GM23248 (cell line): ENCODE results near the gene SHISAL2A. TPM values are rescaled to one million over a fixed set of nuclear protein-coding genes. Genes with fewer than 3 reads are reported as not detected.

Experiments used
- DNase-seq: peaks from one replicate; pipeline ENCODE4 v3.0.0-alpha.2; 2015
- H2AFZ ChIP-seq: fragments of 200-600 bp; sonication (generic); 2 replicates; pipeline ENCODE4 v1.6.1; 2016; ENCODE audit warnings: antibody characterized with exemption
- H3F3A ChIP-seq: fragments of 200-600 bp; sonication (generic); 2 replicates; pipeline ENCODE4 v1.6.1; 2016; ENCODE audit warnings: mild to moderate bottlenecking, antibody characterized with exemption, mixed run types; ENCODE audit not compliant: insufficient read depth
- H3K27ac ChIP-seq: fragments of 200-600 bp; sonication (generic); 2 replicates; pipeline ENCODE4 v1.5.1; 2016; ENCODE audit warnings: mild to moderate bottlenecking
- H3K27me3 ChIP-seq: fragments of 200-600 bp; sonication (generic); replicated peaks from 2 replicates; pipeline ENCODE4 v1.6.1; 2016; ENCODE audit warnings: mild to moderate bottlenecking; ENCODE audit not compliant: insufficient read depth
- H3K36me3 ChIP-seq: fragments of 200-600 bp; sonication (generic); 2 replicates; pipeline ENCODE4 v1.6.1; 2016; ENCODE audit warnings: low read depth, mild to moderate bottlenecking
- H3K4me1 ChIP-seq: fragments of 200-600 bp; sonication (generic); 2 replicates; pipeline ENCODE4 v1.6.1; 2016; ENCODE audit warnings: mild to moderate bottlenecking; ENCODE audit not compliant: insufficient read depth
- H3K4me2 ChIP-seq: fragments of 200-600 bp; sonication (generic); one replicate; pipeline ENCODE4 v1.6.1; 2016; ENCODE audit warnings: mild to moderate bottlenecking; ENCODE audit not compliant: unreplicated experiment
- H3K4me3 ChIP-seq: fragments of 200-600 bp; sonication (generic); 2 replicates; pipeline ENCODE4 v1.5.1; 2016; ENCODE audit warnings: mild to moderate bottlenecking
- H3K79me2 ChIP-seq: fragments of 200-600 bp; sonication (generic); 2 replicates; pipeline ENCODE4 v1.6.1; 2016; ENCODE audit warnings: mild to moderate bottlenecking; ENCODE audit not compliant: insufficient read depth
- H3K9ac ChIP-seq: fragments of 200-600 bp; sonication (generic); 2 replicates; pipeline ENCODE4 v1.6.1; 2016; ENCODE audit warnings: mild to moderate bottlenecking
- H3K9me2 ChIP-seq: fragments of 200-600 bp; sonication (generic); 2 replicates; pipeline ENCODE4 v1.6.1; 2016; ENCODE audit warnings: mixed run types, mild to moderate bottlenecking, moderate library complexity; ENCODE audit not compliant: insufficient read depth
- H3K9me3 ChIP-seq: fragments of 200-600 bp; sonication (generic); one replicate; pipeline ENCODE4 v1.6.1; 2017; ENCODE audit warnings: low read depth
- H4K20me1 ChIP-seq: fragments of 200-600 bp; sonication (generic); 2 replicates; pipeline ENCODE4 v1.6.0; 2016; ENCODE audit not compliant: insufficient read depth
- EZH2 ChIP-seq: fragments of 200-600 bp; sonication (generic); IDR thresholded peaks from 2 replicates; pipeline ENCODE4 v1.6.1; 2018; ENCODE audit warnings: antibody characterized with exemption, mild to moderate bottlenecking; ENCODE audit not compliant: insufficient read depth, poor library complexity, severe bottlenecking
- EZH2phosphoT487 ChIP-seq: fragments of 200-600 bp; sonication (generic); IDR thresholded peaks from 2 replicates; pipeline ENCODE4 v1.6.1; 2018; ENCODE audit warnings: antibody characterized with exemption, moderate library complexity, mild to moderate bottlenecking, low read depth; ENCODE audit not compliant: insufficient read depth
- WGBS, 2 experiments: methylation state at CpG; one replicate each; pipeline ENCODE4 v1.1.6; 2015 to 2017; ENCODE audit warnings: low lambda C conversion rate in 2 of 2, low coverage in 1 of 2; ENCODE audit errors: missing lambda C conversion rate in 2 of 2; 5-methylcytosine and 5-hydroxymethylcytosine counted together
- in situ Hi-C: fragments of 300-500 bp; cut with MboI; formaldehyde crosslinking; loops from 2 replicates; pipeline ENCODE4 v1.15.0; 2020
- polyA plus RNA-seq: library from polyadenylated mRNA; unstranded; fragments of >200 nt; fragmentation: Nextera tagmentation; extraction: Ambion mirVana; gene quantifications from 2 replicates; pipeline ENCODE4 v1.2.1, GENCODE V29; 2016
- total RNA-seq: library from RNA; depleted of rRNA; stranded (reverse); fragments of >200 nt; shearing (Covaris generic); gene quantifications from 2 replicates; pipeline ENCODE4 v1.2.3, GENCODE V29; 2014

SHISAL2A gene
- total and polyA plus RNA-seq, 2 experiments from 2014 or later: not detected

DNA sequence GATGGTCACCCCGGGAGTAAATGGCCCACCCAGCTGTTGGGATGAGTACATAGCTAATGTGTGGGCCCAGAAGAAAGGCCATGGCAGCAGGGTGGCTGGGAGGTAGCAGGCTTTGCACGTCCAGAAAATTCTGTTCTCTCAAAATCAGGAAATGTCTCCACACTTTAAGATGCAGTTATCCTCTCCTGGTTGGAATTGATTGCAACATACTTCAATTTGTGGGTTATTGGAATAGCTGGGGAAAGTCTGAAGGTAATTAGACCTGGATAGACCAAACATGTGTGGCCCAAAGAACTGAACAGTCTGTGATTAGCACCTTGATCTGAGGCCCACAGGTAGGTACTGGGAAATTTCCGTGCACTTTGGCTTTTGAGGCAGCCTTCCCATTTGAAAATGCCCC lies 35.0 kb downstream of the SHISAL2A start:
- Histone ChIP-seq H3K36me3 (no peaks in the 10 kb centered on the region), H3F3A (0 out of 2 replicates have a peak, but pooled peaks cover 12% of the 10 kb centered on the region), H3K4me2 (no peak overlapping the region), H3K27ac (no peak overlapping the region), H2AFZ (no peak overlapping the region), H4K20me1 (no peaks in the 10 kb centered on the region), H3K79me2 (no peaks in the 10 kb centered on the region), H3K27me3 (no peaks in the 10 kb centered on the region), H3K9ac (no peak overlapping the region), H3K9me3 (no peaks in the 10 kb centered on the region), H3K4me3 (no peak overlapping the region), H3K9me2 (no peaks in the 10 kb centered on the region), H3K4me1 (peaks cover 27% of the 10 kb centered on the region)
- WGBS, 2 experiments: 53 to 57% methylated on average over 3 of the region's 3 CpGs
- in situ Hi-C loops: no loop called here
- TF ChIP-seq EZH2phosphoT487: no peak
- no peak for TF ChIP-seq EZH2
- DNase-seq: no peak

- Histone ChIP-seq H3K27ac (peak overlapping the region; percentile 47), H3F3A (0 out of 2 replicates have a peak, but pooled peaks cover 12% of the 10 kb centered on the region)
Observed at GRCh38 chr1:52668711-52669110, 35.7 kb downstream of the SHISAL2A start.

GRCh38 chr1:52669696-52670095 lies 36.7 kb downstream of the SHISAL2A start:
- Histone ChIP-seq H3K4me3 (no peak overlapping the region), H3K9ac (no peak overlapping the region)

More at GRCh38 chr1:52668711-52669110, 35.7 kb downstream of the SHISAL2A start:
- Histone ChIP-seq H3K79me2 (no peaks in the 10 kb centered on the region), H3K9me3 (no peaks in the 10 kb centered on the region), H3K9ac (no peak overlapping the region), H4K20me1 (no peaks in the 10 kb centered on the region), H3K4me3 (no peak overlapping the region), H3K36me3 (no peaks in the 10 kb centered on the region), H2AFZ (no peak overlapping the region), H3K27me3 (no peaks in the 10 kb centered on the region), H3K9me2 (no peaks in the 10 kb centered on the region), H3K4me2 (peak overlapping the region; percentile 6), H3K4me1 (peaks cover 27% of the 10 kb centered on the region)
- TF ChIP-seq EZH2phosphoT487: no peak
- no peak for TF ChIP-seq EZH2
- in situ Hi-C loops: no loop called here
- 50 to 62% methylated on average over 2 of the region's 2 CpGs for WGBS, 2 experiments
- DNase-seq: peak; percentile 84

DNA sequence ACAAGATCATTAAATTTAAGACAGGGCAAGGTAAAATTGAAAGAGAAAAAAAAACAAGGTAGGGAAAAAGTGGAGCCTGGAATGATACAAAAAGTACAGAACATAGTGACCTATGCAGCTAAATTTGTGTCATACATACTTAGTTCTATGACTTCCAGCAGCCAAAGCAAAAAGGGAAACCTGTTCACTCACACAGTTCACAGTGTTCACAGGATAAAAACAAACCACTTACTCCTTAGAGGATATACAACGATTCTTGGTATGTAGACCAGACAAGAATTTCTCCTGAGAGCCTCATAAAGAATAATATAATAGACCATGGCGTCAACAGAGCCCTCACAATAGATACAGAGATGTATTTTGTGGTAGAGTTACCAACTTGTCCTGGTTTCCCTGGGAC lies 37.6 kb downstream of the SHISAL2A start:
- no peak overlapping the region for H3K9ac ChIP-seq
- no peaks in the 10 kb centered on the region for H3K36me3 ChIP-seq
- H3K4me1 ChIP-seq: peaks cover 27% of the 10 kb centered on the region
- no peaks in the 10 kb centered on the region for H3K27me3 ChIP-seq
- WGBS, 2 experiments: 72 to 74% methylated on average over 2 of the region's 2 CpGs
- H3K9me2 ChIP-seq: no peaks in the 10 kb centered on the region
- no peaks in the 10 kb centered on the region for H4K20me1 ChIP-seq
- H2AFZ ChIP-seq: no peak overlapping the region
- no peak overlapping the region for H3K4me3 ChIP-seq
- 0 out of 2 replicates have a peak, but pooled peaks cover 12% of the 10 kb centered on the region for H3F3A ChIP-seq
- no peaks in the 10 kb centered on the region for H3K79me2 ChIP-seq
- H3K9me3 ChIP-seq: no peaks in the 10 kb centered on the region
- H3K27ac ChIP-seq: no peak overlapping the region
- DNase-seq: no peak
- peak overlapping the region; percentile 12 for H3K4me2 ChIP-seq
- in situ Hi-C loops: no loop called here
- TF ChIP-seq EZH2: no peak
- no peak for TF ChIP-seq EZH2phosphoT487

More at GRCh38 chr1:52669696-52670095, 36.7 kb downstream of the SHISAL2A start:
- in situ Hi-C loops: no loop called here
- 0 out of 2 replicates have a peak, but pooled peaks cover 12% of the 10 kb centered on the region for H3F3A ChIP-seq
- H3K9me3 ChIP-seq: no peaks in the 10 kb centered on the region
- H3K4me1 ChIP-seq: peaks cover 27% of the 10 kb centered on the region
- H3K36me3 ChIP-seq: no peaks in the 10 kb centered on the region
- no peaks in the 10 kb centered on the region for H4K20me1 ChIP-seq
- H3K27me3 ChIP-seq: no peaks in the 10 kb centered on the region
- 100% methylated on average over 1 of the region's 1 CpG for WGBS, 2 experiments
- no peak overlapping the region for H2AFZ ChIP-seq
- H3K9me2 ChIP-seq: no peaks in the 10 kb centered on the region
- H3K27ac ChIP-seq: peak overlapping the region; percentile 47
- peak; percentile 78 for DNase-seq
- H3K4me2 ChIP-seq: peak overlapping the region; percentile 12
- no peaks in the 10 kb centered on the region for H3K79me2 ChIP-seq
- no peak for TF ChIP-seq EZH2phosphoT487
- no peak for TF ChIP-seq EZH2
